ENCODE results near the gene DNAH1.
"Not testable (repeated sequence)": the region's sequence is repeated elsewhere in the genome, so short reads cannot be mapped to it uniquely, and the experiment has no call there.

DNAH1 gene

GRCh38 chr3:52272831-52273230, 43.3 kb upstream of the DNAH1 start:
- Histone ChIP-seq H3K27ac (ENCODE audit: low read depth, low read length) (no peak overlapping the region), H2AK5ac (ENCODE audit: low read length) (no peak overlapping the region), H4K8ac (ENCODE audit: low read depth, low read length) (no peak overlapping the region), H4K5ac (ENCODE audit: low read length) (no peak overlapping the region), H3K36me3 (ENCODE audit: control insufficient read depth, insufficient read depth, low read length) (peaks cover 9% of the 10 kb centered on the region), H3K4me1 (ENCODE audit: control insufficient read depth, low read depth, low read length) (peaks cover 3% of the 10 kb centered on the region), H2BK120ac (ENCODE audit: low read depth, low read length) (no peak overlapping the region), H3K79me1 (ENCODE audit: low read length) (peaks cover 11% of the 10 kb centered on the region), H3K4me3 (ENCODE audit: low read length) (no peak overlapping the region), H3K18ac (ENCODE audit: low read length) (no peak overlapping the region), H3K23ac (ENCODE audit: low read length) (no peak overlapping the region), H3K9ac (ENCODE audit: low read length) (no peak overlapping the region), H2BK5ac (ENCODE audit: low read length) (no peak overlapping the region), H3K79me2 (ENCODE audit: control insufficient read depth, insufficient read depth, low read length) (peaks cover 81% of the 10 kb centered on the region), H3K4ac (ENCODE audit: low read depth, low read length) (no peak overlapping the region), H2BK15ac (replicated peaks; ENCODE audit: low read depth) (no peak overlapping the region), H3K4me2 (ENCODE audit: low read length) (no peak overlapping the region), H3K56ac (ENCODE audit: low read length) (no peak overlapping the region), H3K27me3 (ENCODE audit: insufficient read depth, low read length, poor library complexity) (no peaks in the 10 kb centered on the region)
- DNase-seq, result no peak
- WGBS (ENCODE audit: extremely low coverage, insufficient coverage, low lambda C conversion rate), result no CpG with 5 or more reads among the region's 3 CpGs

- no CpG with 5 or more reads among the region's 18 CpGs for WGBS (ENCODE audit: extremely low coverage, insufficient coverage, low lambda C conversion rate)
- not testable (repeated sequence) for H3K23ac ChIP-seq (ENCODE audit: low read length); H3K4me2 ChIP-seq (ENCODE audit: low read length); DNase-seq; H3K79me1 ChIP-seq (ENCODE audit: low read length); H3K36me3 ChIP-seq (ENCODE audit: control insufficient read depth, insufficient read depth, low read length); H2BK120ac ChIP-seq (ENCODE audit: low read depth, low read length); H3K18ac ChIP-seq (ENCODE audit: low read length); H2BK15ac ChIP-seq (replicated peaks; ENCODE audit: low read depth); H3K4me1 ChIP-seq (ENCODE audit: control insufficient read depth, low read depth, low read length); H3K9ac ChIP-seq (ENCODE audit: low read length); H2AK5ac ChIP-seq (ENCODE audit: low read length); H3K27ac ChIP-seq (ENCODE audit: low read depth, low read length); H3K56ac ChIP-seq (ENCODE audit: low read length); H3K4me3 ChIP-seq (ENCODE audit: low read length); H3K4ac ChIP-seq (ENCODE audit: low read depth, low read length); H2BK5ac ChIP-seq (ENCODE audit: low read length); H4K8ac ChIP-seq (ENCODE audit: low read depth, low read length); H4K5ac ChIP-seq (ENCODE audit: low read length); H3K27me3 ChIP-seq (ENCODE audit: insufficient read depth, low read length, poor library complexity)
- peaks cover 77% of the 10 kb centered on the region for H3K79me2 ChIP-seq (ENCODE audit: control insufficient read depth, insufficient read depth, low read length)
Measured at GRCh38 chr3:52274781-52275180, 41.3 kb upstream of the DNAH1 start.

- H3K4me1 ChIP-seq (ENCODE audit: control insufficient read depth, low read depth, low read length), result peaks cover 3% of the 10 kb centered on the region
- WGBS (ENCODE audit: extremely low coverage, insufficient coverage, low lambda C conversion rate), result no CpG with 5 or more reads among the region's 28 CpGs
- no peak overlapping the region for H4K8ac ChIP-seq (ENCODE audit: low read depth, low read length)
- DNase-seq, result peak; percentile 61
- peak overlapping the region; percentile 100 for H3K56ac ChIP-seq (ENCODE audit: low read length)
- H3K36me3 ChIP-seq (ENCODE audit: control insufficient read depth, insufficient read depth, low read length), result peaks cover 2% of the 10 kb centered on the region
- H3K18ac ChIP-seq (ENCODE audit: low read length), result peak overlapping the region; percentile 15
- H3K4me2 ChIP-seq (ENCODE audit: low read length), result peak overlapping the region; percentile 59
- peak overlapping the region; percentile 94 for H3K4me3 ChIP-seq (ENCODE audit: low read length)
- no peak overlapping the region for H4K5ac ChIP-seq (ENCODE audit: low read length)
- H3K4ac ChIP-seq (ENCODE audit: low read depth, low read length), result peak overlapping the region; percentile 91
- no peak overlapping the region for H2BK5ac ChIP-seq (ENCODE audit: low read length)
- H3K27me3 ChIP-seq (ENCODE audit: insufficient read depth, low read length, poor library complexity), result no peaks in the 10 kb centered on the region
- H2AK5ac ChIP-seq (ENCODE audit: low read length), result no peak overlapping the region
- H3K79me2 ChIP-seq (ENCODE audit: control insufficient read depth, insufficient read depth, low read length), result peaks cover 55% of the 10 kb centered on the region
- H2BK120ac ChIP-seq (ENCODE audit: low read depth, low read length), result no peak overlapping the region
- H2BK15ac ChIP-seq (replicated peaks; ENCODE audit: low read depth), result no peak overlapping the region
- H3K23ac ChIP-seq (ENCODE audit: low read length), result no peak overlapping the region
- H3K79me1 ChIP-seq (ENCODE audit: low read length), result peaks cover 4% of the 10 kb centered on the region
- no peak overlapping the region for H3K27ac ChIP-seq (ENCODE audit: low read depth, low read length)
- H3K9ac ChIP-seq (ENCODE audit: low read length), result peak overlapping the region; percentile 99
Measured at GRCh38 chr3:52277071-52277964, 38.8 kb upstream of the DNAH1 start.

GRCh38 chr3:52277972-52278509, 38.1 kb upstream of the DNAH1 start:
- H3K18ac ChIP-seq (ENCODE audit: low read length), result peak overlapping the region; percentile 89
- DNase-seq, result peak; percentile 78
- peak overlapping the region; percentile 100 for H3K56ac ChIP-seq (ENCODE audit: low read length)
- H3K23ac ChIP-seq (ENCODE audit: low read length), result peak overlapping the region; percentile 97
- H3K79me1 ChIP-seq (ENCODE audit: low read length), result peaks cover 2% of the 10 kb centered on the region
- H3K4me1 ChIP-seq (ENCODE audit: control insufficient read depth, low read depth, low read length), result peaks cover 3% of the 10 kb centered on the region
- no peak overlapping the region for H2BK15ac ChIP-seq (replicated peaks; ENCODE audit: low read depth)
- H3K27me3 ChIP-seq (ENCODE audit: insufficient read depth, low read length, poor library complexity), result no peaks in the 10 kb centered on the region
- no CpG with 5 or more reads among the region's 54 CpGs for WGBS (ENCODE audit: extremely low coverage, insufficient coverage, low lambda C conversion rate)
- peak overlapping the region; percentile 38 for H3K4me2 ChIP-seq (ENCODE audit: low read length)
- H3K9ac ChIP-seq (ENCODE audit: low read length), result peak overlapping the region; percentile 99
- peak overlapping the region; percentile 87 for H2BK5ac ChIP-seq (ENCODE audit: low read length)
- peak overlapping the region; percentile 94 for H3K4me3 ChIP-seq (ENCODE audit: low read length)
- H2AK5ac ChIP-seq (ENCODE audit: low read length), result peak overlapping the region; percentile 6
- peaks cover 50% of the 10 kb centered on the region for H3K79me2 ChIP-seq (ENCODE audit: control insufficient read depth, insufficient read depth, low read length)
- H4K5ac ChIP-seq (ENCODE audit: low read length), result no peak overlapping the region
- no peak overlapping the region for H4K8ac ChIP-seq (ENCODE audit: low read depth, low read length)
- peak overlapping the region; percentile 91 for H3K4ac ChIP-seq (ENCODE audit: low read depth, low read length)
- H3K36me3 ChIP-seq (ENCODE audit: control insufficient read depth, insufficient read depth, low read length), result no peaks in the 10 kb centered on the region
- peak overlapping the region; percentile 90 for H3K27ac ChIP-seq (ENCODE audit: low read depth, low read length)
- peak overlapping the region; percentile 6 for H2BK120ac ChIP-seq (ENCODE audit: low read depth, low read length)

GRCh38 chr3:52278510-52279069, 37.5 kb upstream of the DNAH1 start, which contains the start of gene WDR82:
Gene WDR82, minus strand, starts transcription at chr3:52278649. Its CDS starts 288 bp downstream, at chr3:52278361.
- Histone ChIP-seq H3K56ac (ENCODE audit: low read length) (peak within 1 kb of the TSS; percentile 100), H3K4ac (ENCODE audit: low read depth, low read length) (peak within 1 kb of the TSS; percentile 91), H3K79me2 (ENCODE audit: control insufficient read depth, insufficient read depth, low read length) (peaks cover 44% of the 10 kb centered on the region), H2BK5ac (ENCODE audit: low read length) (peak within 1 kb of the TSS; percentile 87), H3K23ac (ENCODE audit: low read length) (peak within 1 kb of the TSS; percentile 97), H3K27me3 (ENCODE audit: insufficient read depth, low read length, poor library complexity) (no peaks in the 10 kb centered on the region), H3K36me3 (ENCODE audit: control insufficient read depth, insufficient read depth, low read length) (no peaks in the 10 kb centered on the region), H3K4me3 (ENCODE audit: low read length) (peak within 1 kb of the TSS; percentile 94), H3K27ac (ENCODE audit: low read depth, low read length) (peak within 1 kb of the TSS; percentile 90), H3K79me1 (ENCODE audit: low read length) (peaks cover 2% of the 10 kb centered on the region), H3K4me1 (ENCODE audit: control insufficient read depth, low read depth, low read length) (peaks cover 3% of the 10 kb centered on the region), H2AK5ac (ENCODE audit: low read length) (peak within 1 kb of the TSS; percentile 6), H2BK15ac (replicated peaks; ENCODE audit: low read depth) (no peak within 1 kb of the TSS), H2BK120ac (ENCODE audit: low read depth, low read length) (peak within 1 kb of the TSS; percentile 6), H3K4me2 (ENCODE audit: low read length) (peak within 1 kb of the TSS; percentile 59), H3K9ac (ENCODE audit: low read length) (peak within 1 kb of the TSS; percentile 99), H4K5ac (ENCODE audit: low read length) (no peak within 1 kb of the TSS), H4K8ac (ENCODE audit: low read depth, low read length) (no peak within 1 kb of the TSS), H3K18ac (ENCODE audit: low read length) (peak within 1 kb of the TSS; percentile 96)
- WGBS (ENCODE audit: extremely low coverage, insufficient coverage, low lambda C conversion rate), result no CpG with 5 or more reads among the region's 58 CpGs
- DNase-seq, result peak; percentile 96
